ENCODE data around the gene TRRAP. TPM values are rescaled to one million over a fixed set of nuclear protein-coding genes. Genes with fewer than 3 reads are reported as not detected.

Gene TRRAP
- total RNA-seq, 8 experiments from 2014 or later: 11.7 to 55.6 (median 22.7) TPM

GRCh38 chr7:98945852-98946251 is 67.5 kb downstream of the TRRAP start:
- ATAC-seq (replicated peaks in 6 of 8): no peak
- Histone ChIP-seq H3K4me3 (no peak overlapping the region), H3K4me1 (replicated peaks in 1 of 2) (no peaks in the 10 kb centered on the region), H3K27ac (no peak overlapping the region)
- WGBS, 10 experiments: 72 to 100% (median 93%) methylated on average over 1 to 7 of the region's 7 CpGs; no CpG with 5 or more reads in 1 of the 10 experiments
- in situ Hi-C loops (cut with MboI; ENCODE audit: low pct_unique_long_range_greater_than_20kb in 2 of 9, low sequenced_read_pairs in 9 of 9, unreplicated experiment in 9 of 9): no loop called here

GRCh38 chr7:98946389-98946788 is 68.1 kb downstream of the TRRAP start:
- WGBS, 10 experiments: 90 to 100% (median 100%) methylated on average over 1 to 3 of the region's 8 CpGs; no CpG with 5 or more reads in 4 of the 10 experiments
- in situ Hi-C loops (cut with MboI; ENCODE audit: low pct_unique_long_range_greater_than_20kb in 2 of 9, low sequenced_read_pairs in 9 of 9, unreplicated experiment in 9 of 9): no loop called here
- Histone ChIP-seq H3K4me3 (no peak overlapping the region), H3K27ac (no peak overlapping the region), H3K4me1 (replicated peaks in 1 of 2) (no peaks in the 10 kb centered on the region)
- no peak for ATAC-seq (replicated peaks in 6 of 8)

GRCh38 chr7:98949336-98950044 is 71.2 kb downstream of the TRRAP start:
- Histone ChIP-seq H3K27ac (no peak overlapping the region), H3K4me3 (no peak overlapping the region), H3K4me1 (replicated peaks in 1 of 2) (no peaks in the 10 kb centered on the region)
- in situ Hi-C loops (cut with MboI; ENCODE audit: low pct_unique_long_range_greater_than_20kb in 2 of 9, low sequenced_read_pairs in 9 of 9, unreplicated experiment in 9 of 9): no loop called here
- WGBS, 10 experiments: 80 to 100% (median 93%) methylated on average over 2 to 7 of the region's 21 CpGs; no CpG with 5 or more reads in 3 of the 10 experiments
- no peak for ATAC-seq (replicated peaks in 6 of 8)

- Histone ChIP-seq H3K4me1 (replicated peaks in 1 of 2) (no peaks in the 10 kb centered on the region), H3K27ac (no peak overlapping the region), H3K4me3 (no peak overlapping the region)
- in situ Hi-C loops (cut with MboI; ENCODE audit: low pct_unique_long_range_greater_than_20kb in 2 of 9, low sequenced_read_pairs in 9 of 9, unreplicated experiment in 9 of 9): no loop called here
- no peak for ATAC-seq (replicated peaks in 6 of 8)
- 86 to 100% (median 95%) methylated on average over 1 to 14 of the region's 19 CpGs; no CpG with 5 or more reads in 4 of the 10 experiments for WGBS, 10 experiments
These were observed 77.7 kb downstream of the TRRAP start for GRCh38 chr7:98955992-98956391.

DNA sequence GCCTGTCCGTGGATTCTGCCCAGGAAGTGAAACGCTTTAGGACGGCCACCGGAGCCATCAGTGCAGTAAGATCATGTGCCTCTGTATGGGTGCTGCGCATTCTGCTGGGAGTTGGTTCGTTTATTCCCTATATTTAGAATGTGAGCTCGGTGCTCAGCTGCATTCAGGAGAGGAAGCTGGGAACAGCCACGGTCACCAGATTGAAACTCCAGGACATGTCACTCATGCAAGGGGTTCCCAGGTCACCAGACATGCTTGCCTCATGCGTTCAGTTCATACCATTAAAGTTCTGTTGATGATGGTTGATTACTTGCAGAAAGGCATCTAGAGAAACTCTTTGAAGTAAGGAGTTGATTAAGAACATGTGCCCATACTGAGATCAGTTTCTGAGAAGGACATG is 78.1 kb downstream of the TRRAP start:
- ATAC-seq (replicated peaks in 6 of 8): no peak
- H3K4me3 ChIP-seq: no peak overlapping the region
- no peak overlapping the region for H3K27ac ChIP-seq
- WGBS, 10 experiments: 21 to 100% (median 91%) methylated on average over 1 to 8 of the region's 9 CpGs; no CpG with 5 or more reads in 3 of the 10 experiments
- H3K4me1 ChIP-seq (replicated peaks in 1 of 2): no peaks in the 10 kb centered on the region
- in situ Hi-C loops (cut with MboI; ENCODE audit: low pct_unique_long_range_greater_than_20kb in 2 of 9, low sequenced_read_pairs in 9 of 9, unreplicated experiment in 9 of 9): no loop called here

DNA sequence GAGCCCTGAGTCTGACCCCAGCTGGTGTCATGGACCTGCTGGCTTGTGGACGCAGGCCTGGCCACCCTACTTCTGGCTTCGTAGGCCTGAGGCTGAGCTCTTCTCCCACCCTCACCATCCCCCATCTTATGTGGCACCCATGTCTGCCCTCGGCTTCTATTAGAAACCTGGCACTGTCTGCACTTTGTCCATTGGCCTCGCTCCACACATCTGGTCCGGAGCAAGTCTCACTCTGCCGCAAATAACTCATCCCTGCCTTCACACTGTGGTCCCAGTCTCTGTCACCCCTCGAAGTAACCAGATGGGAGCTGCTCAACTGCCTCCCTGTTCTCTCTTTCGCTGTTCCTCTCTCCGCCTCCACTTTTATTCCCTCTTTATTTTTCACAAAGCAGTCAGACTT is 78.6 kb downstream of the TRRAP start:
- Histone ChIP-seq H3K4me3 (no peak overlapping the region), H3K4me1 (replicated peaks in 1 of 2) (no peaks in the 10 kb centered on the region), H3K27ac (no peak overlapping the region)
- in situ Hi-C loops (cut with MboI; ENCODE audit: low pct_unique_long_range_greater_than_20kb in 2 of 9, low sequenced_read_pairs in 9 of 9, unreplicated experiment in 9 of 9): no loop called here
- ATAC-seq (replicated peaks in 6 of 8): no peak
- WGBS, 10 experiments: 20 to 100% (median 100%) methylated on average over 1 to 5 of the region's 9 CpGs; no CpG with 5 or more reads in 3 of the 10 experiments

DNA sequence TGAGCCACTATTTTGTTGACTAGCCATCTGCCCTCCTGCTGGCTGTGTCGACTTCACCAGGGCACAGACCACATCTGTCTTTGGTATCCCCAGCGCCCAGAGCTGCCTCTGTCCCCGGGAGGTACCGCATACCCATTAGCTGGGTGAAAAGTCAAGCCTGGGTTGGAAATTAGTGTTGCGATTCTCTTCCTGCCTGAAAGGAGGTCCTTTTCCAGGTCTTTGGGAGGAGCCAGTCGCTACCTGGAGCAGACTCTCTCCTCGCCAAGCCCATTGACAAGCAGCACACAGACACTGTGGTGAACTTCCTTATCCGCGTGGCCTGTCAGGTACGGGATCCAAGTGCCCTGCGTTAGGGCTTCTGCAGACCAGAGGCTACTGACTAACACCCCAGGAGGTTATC is 79.4 kb downstream of the TRRAP start:
- H3K4me3 ChIP-seq: no peak overlapping the region
- in situ Hi-C loops (cut with MboI; ENCODE audit: low pct_unique_long_range_greater_than_20kb in 2 of 9, low sequenced_read_pairs in 9 of 9, unreplicated experiment in 9 of 9): no loop called here
- no peaks in the 10 kb centered on the region for H3K4me1 ChIP-seq (replicated peaks in 1 of 2)
- H3K27ac ChIP-seq: no peak overlapping the region
- 82 to 100% (median 96%) methylated on average over 1 to 11 of the region's 11 CpGs; no CpG with 5 or more reads in 3 of the 10 experiments for whole genome bisulfite sequencing, 10 experiments
- no peak for ATAC-seq (replicated peaks in 6 of 8)

- H3K4me3 ChIP-seq: no peak overlapping the region
- ATAC-seq (replicated peaks in 6 of 8): no peak
- H3K4me1 ChIP-seq (replicated peaks in 1 of 2): no peaks in the 10 kb centered on the region
- in situ Hi-C loops (cut with MboI; ENCODE audit: low pct_unique_long_range_greater_than_20kb in 2 of 9, low sequenced_read_pairs in 9 of 9, unreplicated experiment in 9 of 9): no loop called here
- no peak overlapping the region for H3K27ac ChIP-seq
- WGBS, 10 experiments: 80 to 100% (median 95%) methylated on average over 1 to 7 of the region's 9 CpGs; no CpG with 5 or more reads in 5 of the 10 experiments
These were observed 80.6 kb downstream of the TRRAP start for GRCh38 chr7:98958968-98959367.

DNA sequence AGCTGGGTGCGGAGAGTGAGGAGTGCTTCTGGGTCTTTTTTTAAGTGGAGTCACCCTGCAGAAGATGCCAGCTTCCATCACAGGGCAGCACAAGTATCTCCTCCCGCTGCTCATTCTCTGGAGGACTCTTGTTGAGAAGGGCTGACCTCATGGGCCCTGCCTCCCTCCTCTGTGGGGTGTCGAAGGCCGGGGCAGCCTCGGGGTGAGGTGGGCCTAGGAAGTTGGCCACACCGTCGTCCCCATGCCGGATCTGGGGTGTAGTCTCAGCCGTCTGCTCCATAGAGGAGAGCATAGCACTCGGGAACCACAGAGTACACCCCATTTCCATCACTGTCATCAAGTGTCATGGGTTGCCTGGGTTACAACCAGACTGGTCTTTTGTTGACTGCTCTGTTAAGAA is 85.0 kb downstream of the TRRAP start:
- ATAC-seq (replicated peaks in 6 of 8): peak in 1 of 8 experiments; percentile 61
- WGBS, 10 experiments: 80 to 100% (median 100%) methylated on average over 1 to 4 of the region's 10 CpGs; no CpG with 5 or more reads in 5 of the 10 experiments
- Histone ChIP-seq H3K4me1 (replicated peaks in 1 of 2) (no peaks in the 10 kb centered on the region), H3K27ac (no peak overlapping the region), H3K4me3 (no peak overlapping the region)
- in situ Hi-C loops (cut with MboI; ENCODE audit: low pct_unique_long_range_greater_than_20kb in 2 of 9, low sequenced_read_pairs in 9 of 9, unreplicated experiment in 9 of 9): no loop called here

GRCh38 chr7:98964596-98964995 is 86.3 kb downstream of the TRRAP start:
- Histone ChIP-seq H3K27ac (no peak overlapping the region), H3K4me1 (replicated peaks in 1 of 2) (no peaks in the 10 kb centered on the region), H3K4me3 (no peak overlapping the region)
- in situ Hi-C loops (cut with MboI; ENCODE audit: low pct_unique_long_range_greater_than_20kb in 2 of 9, low sequenced_read_pairs in 9 of 9, unreplicated experiment in 9 of 9): no loop called here
- ATAC-seq (replicated peaks in 6 of 8): no peak
- 85 to 100% (median 93%) methylated on average over 2 to 5 of the region's 10 CpGs; no CpG with 5 or more reads in 3 of the 10 experiments for WGBS, 10 experiments

DNA sequence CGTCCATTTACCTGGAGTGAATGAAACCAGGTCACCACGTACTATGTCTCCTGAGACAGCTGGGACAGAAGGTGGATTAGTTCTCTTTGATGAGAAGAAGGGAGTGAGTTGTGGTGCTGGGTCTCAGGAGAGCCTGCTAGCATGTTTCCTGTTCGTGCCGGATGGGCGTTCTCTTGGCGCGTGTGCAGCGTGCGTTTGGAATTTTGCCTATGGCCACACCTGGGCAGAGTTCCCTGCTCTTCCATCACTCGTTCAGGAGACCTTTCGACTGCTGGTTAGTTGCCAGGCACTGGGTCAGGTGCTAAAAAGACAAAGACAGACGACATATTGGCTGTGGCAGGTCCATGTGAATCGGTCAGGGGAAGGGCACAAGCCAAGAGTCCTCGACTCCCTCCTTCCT is 90.3 kb downstream of the TRRAP start:
- Histone ChIP-seq H3K4me3 (no peak overlapping the region), H3K4me1 (replicated peaks in 1 of 2) (no peaks in the 10 kb centered on the region), H3K27ac (no peak overlapping the region)
- no peak for ATAC-seq (replicated peaks in 6 of 8)
- in situ Hi-C loops (cut with MboI; ENCODE audit: low pct_unique_long_range_greater_than_20kb in 2 of 9, low sequenced_read_pairs in 9 of 9, unreplicated experiment in 9 of 9): no loop called here
- 79 to 100% (median 91%) methylated on average over 2 to 10 of the region's 14 CpGs; no CpG with 5 or more reads in 3 of the 10 experiments for WGBS, 10 experiments

DNA sequence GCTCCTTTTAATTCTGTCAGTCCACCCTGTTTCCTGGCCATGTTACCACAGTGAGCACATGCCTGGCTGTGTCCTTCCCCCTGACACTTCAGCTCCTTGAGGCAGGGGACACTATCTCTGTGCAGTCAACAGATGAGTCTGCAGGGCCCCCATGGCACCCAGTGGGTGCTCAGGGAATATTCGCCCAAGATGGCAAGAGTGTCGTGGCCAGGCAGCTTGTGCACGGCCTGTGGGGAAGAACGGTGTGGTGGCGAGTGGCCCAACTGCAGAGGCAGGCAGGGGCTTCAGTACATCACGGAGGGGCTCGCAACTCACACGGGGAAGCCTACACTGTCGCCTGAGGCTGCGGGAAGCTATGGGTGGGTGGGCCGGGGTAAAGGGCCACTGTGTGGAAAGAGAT is 91.1 kb downstream of the TRRAP start:
- in situ Hi-C loops (cut with MboI; ENCODE audit: low pct_unique_long_range_greater_than_20kb in 2 of 9, low sequenced_read_pairs in 9 of 9, unreplicated experiment in 9 of 9): no loop called here
- WGBS, 10 experiments: no CpG with 5 or more reads among the region's 11 CpGs
- Histone ChIP-seq H3K27ac (no peak overlapping the region), H3K4me3 (no peak overlapping the region), H3K4me1 (replicated peaks in 1 of 2) (no peaks in the 10 kb centered on the region)
- no peak for ATAC-seq (replicated peaks in 6 of 8)

GRCh38 chr7:98970016-98970615 is 91.8 kb downstream of the TRRAP start:
- ATAC-seq (replicated peaks in 6 of 8): no peak
- H3K4me3 ChIP-seq: no peak overlapping the region
- no peak overlapping the region for H3K27ac ChIP-seq
- H3K4me1 ChIP-seq (replicated peaks in 1 of 2): no peaks in the 10 kb centered on the region
- 94 to 100% (median 96%) methylated on average over 2 to 8 of the region's 24 CpGs; no CpG with 5 or more reads in 6 of the 10 experiments for WGBS, 10 experiments
- in situ Hi-C loops (cut with MboI; ENCODE audit: low pct_unique_long_range_greater_than_20kb in 2 of 9, low sequenced_read_pairs in 9 of 9, unreplicated experiment in 9 of 9): no loop called here
